A549 (cell line): ENCODE measurements around the gene CALCA. TPM values are rescaled to one million over a fixed set of nuclear protein-coding genes. Genes with fewer than 3 reads are reported as not detected.
A peak's percentile ranks its signal among the peaks of the same experiment; 100 is the strongest.

Experiments
- ATAC-seq, 2 experiments: fragments of 200-7000 bp in 1 of 2; fragments of >200 bp in 1 of 2; cut with Nextera tagmentation in 1 of 2; cut with Tn5 transposase in 1 of 2; 3 replicates each; pipeline versions ENCODE4 v1.8.0 to v1.9.1; 2018 to 2020; ENCODE audit warnings: mild to moderate bottlenecking in 1 of 2, moderate library complexity in 1 of 2
- CTCF ChIA-PET: fragments of 300-600 bp; sonication (Branson Sonifier 250); formaldehyde crosslinking; extraction: SDS; loops from one replicate; lab custom pipeline; 2021; ENCODE audit warnings: antibody characterized with exemption, inconsistent platforms; lab: Yijun Ruan, JAX
- POLR2A ChIA-PET: fragments of 350-600 bp; formaldehyde crosslinking; extraction: SDS; loops from one replicate; lab custom pipeline; 2021; ENCODE audit warnings: antibody characterized with exemption, inconsistent platforms; lab: Yijun Ruan, JAX
- DNase-seq, 2 experiments: peaks; one replicate each; pipeline versions ENCODE4 v3.0.0 to v3.0.0-alpha.2; 2011 to 2016; ENCODE audit warnings: low read depth in 1 of 2, low spot score in 1 of 2
- FAIRE-seq: peaks from 2 replicates; lab custom pipeline; 2011; peaks lifted over from hg19 to GRCh38; lab: Jason Lieb, UNC
- H3K27ac ChIP-seq, 2 experiments: fragments of >200 bp; sonication (Bioruptor Twin); formaldehyde crosslinking; 3 replicates each; pipeline ENCODE4 v1.5.1; 2016 to 2017
- H3K4me1 ChIP-seq: fragments of >200 bp; sonication (Bioruptor Twin); formaldehyde crosslinking; 3 replicates; pipeline ENCODE4 v1.6.1; 2016
- H3K4me2 ChIP-seq: fragments of >200 bp; sonication (Bioruptor Twin); formaldehyde crosslinking; 3 replicates; pipeline ENCODE4 v1.6.1; 2016
- H3K4me3 ChIP-seq: fragments of >200 bp; sonication (Bioruptor Twin); formaldehyde crosslinking; 3 replicates; pipeline ENCODE4 v1.5.1; 2016
- H3K9me3 ChIP-seq: fragments of >200 bp; sonication (Bioruptor Twin); formaldehyde crosslinking; 3 replicates; pipeline ENCODE4 v1.6.1; 2016
- CBX8 ChIP-seq: fragments of 200-600 bp; sonication (generic); IDR thresholded peaks from 2 replicates; pipeline ENCODE4 v1.6.1; 2016
- CEBPB ChIP-seq, 2 experiments: fragments of >200 bp in 1 of 2; sonication (Bioruptor Twin) in 1 of 2; formaldehyde crosslinking in 1 of 2; IDR thresholded peaks; 2 replicates each; pipeline ENCODE4 v1.6.1; 2012 to 2016
- CHD2 ChIP-seq: fragments of 150-350 bp; IDR thresholded peaks from 2 replicates; pipeline ENCODE4 v1.6.1; 2014; ENCODE audit warnings: low read length; ENCODE audit not compliant: partially characterized antibody
- CHD4 ChIP-seq: fragments of 200-600 bp; sonication (generic); IDR thresholded peaks from 2 replicates; pipeline ENCODE4 v1.6.1; 2016; ENCODE audit warnings: antibody characterized with exemption, mild to moderate bottlenecking, borderline replicate concordance
- CTCF ChIP-seq: fragments of >200 bp; sonication (Bioruptor Twin); formaldehyde crosslinking; IDR thresholded peaks from 3 replicates; pipeline ENCODE4 v1.5.1; 2016
- ESRRA ChIP-seq: fragments of 150-350 bp; IDR thresholded peaks from 2 replicates; pipeline ENCODE4 v1.6.1; 2014; ENCODE audit warnings: mild to moderate bottlenecking, low read length, borderline replicate concordance
- HMGXB4 ChIP-seq: fragments of 250-450 bp; sonication (Bioruptor Pico); IDR thresholded peaks from 2 replicates; pipeline ENCODE4 v1.5.0; 2021; ENCODE audit warnings: mild to moderate bottlenecking, moderate library complexity, borderline replicate concordance
- HOXA7 ChIP-seq: fragments of 250-450 bp; sonication (Bioruptor Pico); IDR thresholded peaks from 2 replicates; pipeline ENCODE4 v1.5.0; 2020; ENCODE audit warnings: mild to moderate bottlenecking, moderate library complexity
- HOXB13 ChIP-seq: fragments of 250-450 bp; sonication (Bioruptor Pico); IDR thresholded peaks from 2 replicates; pipeline ENCODE4 v1.5.0; 2020; ENCODE audit warnings: low read depth, mild to moderate bottlenecking, moderate library complexity
- JUN ChIP-seq, 2 experiments: fragments of >200 bp; sonication (Bioruptor Twin); formaldehyde crosslinking; IDR thresholded peaks; 2 replicates in 1 of 2; 3 replicates in 1 of 2; pipeline ENCODE4 v1.6.1; 2016 to 2017
- RAD21 ChIP-seq, 2 experiments: fragments of >200 bp in 1 of 2; sonication (Bioruptor Twin) in 1 of 2; formaldehyde crosslinking in 1 of 2; IDR thresholded peaks in 1 of 2; conservative IDR thresholded peaks in 1 of 2; 2 replicates in 1 of 2; 3 replicates in 1 of 2; pipeline ENCODE4 v1.6.1; 2012 to 2018; ENCODE audit warnings: inconsistent platforms in 1 of 2
- RNF2 ChIP-seq: fragments of 200-600 bp; sonication (generic); IDR thresholded peaks from 2 replicates; pipeline ENCODE4 v1.6.1; 2016; ENCODE audit warnings: low read depth, mild to moderate bottlenecking, antibody characterized with exemption, moderate library complexity, borderline replicate concordance
- SMC3 ChIP-seq: fragments of >200 bp; sonication (Bioruptor Twin); formaldehyde crosslinking; IDR thresholded peaks from 3 replicates; pipeline ENCODE4 v1.6.1; 2018; ENCODE audit warnings: inconsistent platforms
- USF2 ChIP-seq: fragments of 450-650 bp; IDR thresholded peaks from 2 replicates; pipeline ENCODE4 v1.6.1; 2014; ENCODE audit warnings: antibody characterized with exemption
- ZFP36 ChIP-seq: fragments of 450-650 bp; IDR thresholded peaks from 2 replicates; pipeline ENCODE4 v1.6.1; 2014; ENCODE audit warnings: borderline replicate concordance; ENCODE audit not compliant: partially characterized antibody
- WGBS: methylation state at CpG from one replicate; pipeline ENCODE4 v1.1.6; 2017; ENCODE audit errors: missing lambda C conversion rate; 5-methylcytosine and 5-hydroxymethylcytosine counted together
- polyA plus RNA-seq, 4 experiments: library from polyadenylated mRNA; depleted of rRNA in 3 of 4; stranded (reverse); fragments of >200 nt; fragmentation: RNase III in 1 of 4; extraction: RNeasy Plus Mini Kit Qiagen cat#74134 plus additional on column Dnase treatment in 1 of 4; gene quantifications; 2 replicates in 3 of 4; 3 replicates in 1 of 4; pipeline ENCODE4 v1.2.3, GENCODE V29; 2011 to 2017

Gene CALCA
- polyA plus RNA-seq, 2 of the 4 experiments (the other 2 are of a cell fraction), result not detected

- no peaks in the 10 kb centered on the region for H3K9me3 ChIP-seq
- TF ChIP-seq USF2 (no peak), CBX8 (peak; percentile 63; the same call in 1 of the 2 replicates), CHD2 (no peak), HMGXB4 (CRISPR knock-in tag) (no peak), ESRRA (no peak), HOXA7 (CRISPR knock-in tag) (no peak), CHD4 (no peak)
- POLR2A ChIA-PET, result no interaction called here
- ATAC-seq (no peak), DNase-seq (no peak), FAIRE-seq (no peak)
- H3K4me3 ChIP-seq, result peak overlapping the region; percentile 29; the same call in 2 of the 3 replicates
- CTCF ChIA-PET, result interaction anchor here (0.9 to 3.5 kb wide), 14 partner anchors 9 to 100 kb away, joined by 3 to 38 read pairs (median 5); partner anchors contain the start of gene CALCB
- 25% methylated on average over 12 of the region's 12 CpGs for WGBS
- no peak overlapping the region for H3K27ac ChIP-seq
- peak overlapping the region; percentile 66 for H3K4me2 ChIP-seq
- H3K4me1 ChIP-seq, result 0 out of 3 replicates have a peak, but pooled peaks cover 7% of the 10 kb centered on the region
These were observed 3.1 kb upstream of the CALCA start for GRCh38 chr11:14975252-14975587.

GRCh38 chr11:14974515-14975251 is 2.5 kb upstream of the CALCA start:
- no peak overlapping the region for H3K27ac ChIP-seq
- POLR2A ChIA-PET, result no interaction called here
- TF ChIP-seq CEBPB (IDR thresholded peaks at IDR 0.05) (no peak), CTCF (peak; percentile 59), ZFP36 (peak; percentile 11), RAD21 (conservative IDR thresholded peaks at IDR 0.05 in 1 of 2, IDR thresholded peaks at IDR 0.05 in 1 of 2) (peak; percentile 34 to 38; a peak in 3 of 5 replicates), RNF2 (0 out of 2 replicates have a peak, but pooled peaks have one; percentile 11), JUN (IDR thresholded peaks at IDR 0.05) (no peak), SMC3 (peak; percentile 46), HOXB13 (CRISPR knock-in tag) (no peak)
- ATAC-seq (peak; percentile 73 to 87), FAIRE-seq (no peak), DNase-seq (peak; percentile 49 to 64)
- H3K4me2 ChIP-seq, result peak overlapping the region; percentile 66
- H3K9me3 ChIP-seq, result no peaks in the 10 kb centered on the region
- 20% methylated on average over 27 of the region's 27 CpGs for WGBS
- CTCF ChIA-PET, result interaction anchor here (0.6 to 3.5 kb wide), 21 partner anchors 9 to 111 kb away, joined by 3 to 38 read pairs (median 5); partner anchors contain the start of gene CALCB
- H3K4me3 ChIP-seq, result peak overlapping the region; percentile 29; the same call in 2 of the 3 replicates
- 0 out of 3 replicates have a peak, but pooled peaks cover 7% of the 10 kb centered on the region for H3K4me1 ChIP-seq
